Loucy (cell line): ENCODE results near the gene BEX3.

Experiments used
- CTCF ChIP-seq: fragments of 200-600 bp; sonication (generic); conservative IDR thresholded peaks from 2 replicates; pipeline ENCODE4 v1.5.1; 2014; ENCODE audit warnings: mild to moderate bottlenecking, antibody characterized with exemption, low read length
- EZH2phosphoT487 ChIP-seq: fragments of 200-600 bp; IDR thresholded peaks from 2 replicates; pipeline ENCODE4 v1.6.1; 2018; ENCODE audit warnings: antibody characterized with exemption, mild to moderate bottlenecking, moderate library complexity, borderline replicate concordance

- TF ChIP-seq EZH2phosphoT487 (no peak), CTCF (no peak)
Observed at GRCh38 chrX:103386332-103386731, 10.0 kb downstream of the BEX3 start.
